ENCODE results near the gene PEX1. TPM values are rescaled to one million over a fixed set of nuclear protein-coding genes. Genes with fewer than 3 reads are reported as not detected.
A peak's percentile ranks its signal among the peaks of the same experiment; 100 is the strongest.
"Not testable (repeated sequence)": the region's sequence is repeated elsewhere in the genome, so short reads cannot be mapped to it uniquely, and the experiment has no call there.

The PEX1 gene
- total RNA-seq, 4 donors from 2014 or later: 12.9 to 19.5 (median 14.1) TPM

DNA sequence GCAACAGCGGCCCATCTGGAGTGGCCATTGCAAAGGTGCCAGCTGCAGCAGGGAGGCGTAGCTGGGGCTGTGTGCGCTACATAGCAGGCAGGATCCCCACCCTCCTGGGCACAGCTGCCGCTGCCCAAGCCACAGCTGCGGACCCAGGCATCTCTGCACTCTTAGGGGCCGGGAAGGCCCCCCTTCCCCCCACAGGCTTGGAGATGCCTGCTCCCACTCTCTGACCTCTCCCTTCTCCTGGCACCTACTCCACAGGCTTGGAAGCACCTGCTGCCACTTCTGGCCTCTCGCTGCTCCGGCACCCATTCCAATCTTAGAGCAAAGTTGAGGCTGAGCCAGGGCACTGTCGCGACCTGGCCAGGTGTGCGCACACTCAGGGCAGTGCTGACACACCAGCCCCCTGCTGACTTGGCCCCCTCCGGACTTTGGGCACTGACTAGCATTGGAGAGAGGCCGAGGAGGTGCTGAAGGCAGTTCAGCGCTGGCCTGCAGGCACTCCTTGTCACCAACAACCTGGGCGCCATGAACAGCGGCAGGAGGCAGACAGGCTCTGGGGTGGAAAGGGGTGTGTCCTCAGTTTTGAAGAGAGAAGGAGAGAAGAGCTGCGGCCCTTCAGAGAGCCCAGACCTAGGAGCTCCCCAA lies 18.7 kb upstream of the PEX1 start:
- Histone ChIP-seq H3K36me3 (no peaks in the 10 kb centered on the region), H3K9me3 (no peaks in the 10 kb centered on the region), H3K4me3 (no peak overlapping the region), H3K27me3 (peaks cover 0 to 11% (median 0%) of the 10 kb centered on the region in 4 donors), H3K27ac (replicated peaks in 1 of 4) (no peak overlapping the region), H3K4me1 (no peaks in the 10 kb centered on the region)
- no peak for DNase-seq (ENCODE audit: extremely low spot score)
- intact Hi-C loops (cut with DNase I): no loop called here
- 92% methylated on average over 15 of the region's 17 CpGs for WGBS
- TF ChIP-seq EP300 (IDR thresholded peaks at IDR 0.05): no peak
- TF ChIP-seq, protein P1, sequence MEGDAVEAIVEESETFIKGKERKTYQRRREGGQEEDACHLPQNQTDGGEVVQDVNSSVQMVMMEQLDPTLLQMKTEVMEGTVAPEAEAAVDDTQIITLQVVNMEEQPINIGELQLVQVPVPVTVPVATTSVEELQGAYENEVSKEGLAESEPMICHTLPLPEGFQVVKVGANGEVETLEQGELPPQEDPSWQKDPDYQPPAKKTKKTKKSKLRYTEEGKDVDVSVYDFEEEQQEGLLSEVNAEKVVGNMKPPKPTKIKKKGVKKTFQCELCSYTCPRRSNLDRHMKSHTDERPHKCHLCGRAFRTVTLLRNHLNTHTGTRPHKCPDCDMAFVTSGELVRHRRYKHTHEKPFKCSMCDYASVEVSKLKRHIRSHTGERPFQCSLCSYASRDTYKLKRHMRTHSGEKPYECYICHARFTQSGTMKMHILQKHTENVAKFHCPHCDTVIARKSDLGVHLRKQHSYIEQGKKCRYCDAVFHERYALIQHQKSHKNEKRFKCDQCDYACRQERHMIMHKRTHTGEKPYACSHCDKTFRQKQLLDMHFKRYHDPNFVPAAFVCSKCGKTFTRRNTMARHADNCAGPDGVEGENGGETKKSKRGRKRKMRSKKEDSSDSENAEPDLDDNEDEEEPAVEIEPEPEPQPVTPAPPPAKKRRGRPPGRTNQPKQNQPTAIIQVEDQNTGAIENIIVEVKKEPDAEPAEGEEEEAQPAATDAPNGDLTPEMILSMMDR (IDR thresholded peaks at IDR 0.05): no peak
- TF ChIP-seq POLR2A (IDR thresholded peaks at IDR 0.05; ENCODE audit: low read depth): no peak
- no peak for TF ChIP-seq POLR2AphosphoS5 (IDR thresholded peaks at IDR 0.05)

DNA sequence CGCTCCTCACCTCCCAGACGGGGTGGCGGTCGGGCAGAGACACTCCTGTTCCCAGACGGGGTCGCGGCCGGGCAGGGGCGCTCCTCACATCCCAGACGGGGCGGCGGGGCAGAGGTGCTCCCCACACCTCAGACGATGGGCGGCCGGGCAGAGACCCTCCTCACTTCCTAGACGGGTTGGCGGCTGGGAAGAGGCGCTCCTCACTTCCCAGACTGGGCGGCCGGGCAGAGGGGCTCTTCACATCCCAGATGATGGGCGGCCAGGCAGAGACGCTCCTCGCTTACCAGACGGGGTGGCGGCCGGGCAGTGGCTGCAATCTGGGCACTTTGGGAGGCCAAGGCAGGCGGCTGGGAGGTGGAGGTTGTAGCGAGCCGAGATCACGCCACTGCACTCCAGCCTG lies 16.8 kb upstream of the PEX1 start:
- H3K27ac ChIP-seq (replicated peaks in 1 of 4); H3K4me3 ChIP-seq; intact Hi-C loops (cut with DNase I); H3K9me3 ChIP-seq; H3K36me3 ChIP-seq; H3K4me1 ChIP-seq; DNase-seq (ENCODE audit: extremely low spot score): not testable (repeated sequence)
- 94% methylated on average over 19 of the region's 30 CpGs for WGBS
- peaks cover 0 to 11% (median 0%) of the 10 kb centered on the region in 4 donors for H3K27me3 ChIP-seq

DNA sequence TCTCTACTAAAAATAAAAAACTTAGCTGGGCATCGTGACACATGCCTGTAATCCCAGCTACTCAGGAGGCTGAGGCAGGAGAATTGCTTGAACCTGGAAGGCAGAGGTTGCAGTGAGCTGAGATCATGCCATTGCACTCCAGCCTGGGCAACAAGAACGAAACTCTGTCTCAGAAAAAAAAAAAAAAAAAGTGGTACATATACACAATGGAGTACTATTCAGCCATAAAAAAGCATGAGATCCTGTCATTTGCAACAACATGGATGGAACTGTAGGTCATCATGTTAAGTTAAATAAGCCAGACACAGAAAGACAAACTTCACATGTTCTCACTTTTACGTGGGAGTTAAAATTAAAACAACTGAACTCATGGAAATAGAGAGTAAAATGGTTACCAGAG lies 15.2 kb upstream of the PEX1 start:
- DNase-seq (ENCODE audit: extremely low spot score); H3K4me3 ChIP-seq; H3K9me3 ChIP-seq; intact Hi-C loops (cut with DNase I); H3K4me1 ChIP-seq; H3K27ac ChIP-seq (replicated peaks in 1 of 4): not testable (repeated sequence)
- WGBS: 96% methylated on average over 3 of the region's 3 CpGs
- peaks cover 0 to 11% (median 0%) of the 10 kb centered on the region in 4 donors for H3K27me3 ChIP-seq
- peaks cover under 1 to 13% (median 7%) of the 10 kb centered on the region in 4 donors for H3K36me3 ChIP-seq

DNA sequence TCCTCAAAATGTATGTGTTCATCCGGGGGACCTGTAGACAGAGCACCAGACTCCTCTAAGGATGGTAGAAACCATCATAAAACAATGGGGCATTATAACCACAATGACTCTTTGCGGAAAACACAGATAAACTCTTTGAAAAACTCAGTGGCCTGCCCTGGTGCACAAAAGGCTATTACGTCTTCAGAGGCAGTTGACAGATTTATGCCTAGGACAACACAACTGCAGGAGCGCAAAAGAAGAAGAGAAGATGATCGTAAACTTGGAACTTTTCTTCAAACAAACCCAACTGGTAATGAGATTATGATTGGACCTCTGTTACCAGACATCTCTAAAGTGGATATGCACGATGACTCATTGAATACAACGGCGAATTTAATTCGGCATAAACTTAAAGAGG lies 6.3 kb upstream of the PEX1 start:
- WGBS: 94% methylated on average over 9 of the region's 9 CpGs

DNA sequence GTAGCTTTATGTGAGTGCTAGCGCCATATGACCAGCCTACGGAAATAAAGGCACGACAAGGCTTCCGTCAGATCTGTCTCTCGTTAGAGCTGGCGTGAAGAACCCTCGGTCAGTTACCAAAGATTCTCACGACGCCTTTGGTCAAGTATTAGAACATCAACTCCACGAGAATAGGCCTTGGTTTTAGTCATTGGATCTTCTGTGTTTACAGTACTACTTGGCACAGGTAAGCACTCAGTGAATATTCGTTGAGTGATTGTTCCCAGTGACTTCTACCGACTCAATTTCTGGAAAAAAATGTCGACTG lies 591 bp upstream of the PEX1 start:
- Histone ChIP-seq H3K9me3 (no peaks in the 10 kb centered on the region), H3K4me3 (peak overlapping the region; percentile 87 to 98 (median 92)), H3K27me3 (no peaks in the 10 kb centered on the region), H3K36me3 (peaks cover 18 to 43% (median 28%) of the 10 kb centered on the region in 4 donors), H3K27ac (replicated peaks in 1 of 4) (peak overlapping the region; percentile 88 to 93 (median 90)), H3K4me1 (peaks cover 21 to 33% (median 32%) of the 10 kb centered on the region in 4 donors)
- DNase-seq (ENCODE audit: extremely low spot score): no peak
- TF ChIP-seq, protein P1 (IDR thresholded peaks at IDR 0.05): no peak
- TF ChIP-seq POLR2A (IDR thresholded peaks at IDR 0.05; ENCODE audit: low read depth) (no peak), EP300 (IDR thresholded peaks at IDR 0.05) (no peak), POLR2AphosphoS5 (IDR thresholded peaks at IDR 0.05) (no peak)
- intact Hi-C loops (cut with DNase I): no loop called here
- WGBS: under 1% methylated on average over 13 of the region's 13 CpGs

More for the DNA sequence above, 6.3 kb upstream of the PEX1 start:
- DNase-seq (ENCODE audit: extremely low spot score): no peak
- no peak for TF ChIP-seq EP300 (IDR thresholded peaks at IDR 0.05)
- no peak for TF ChIP-seq POLR2A (IDR thresholded peaks at IDR 0.05; ENCODE audit: low read depth)
- TF ChIP-seq, protein P1 (IDR thresholded peaks at IDR 0.05): no peak
- TF ChIP-seq POLR2AphosphoS5 (IDR thresholded peaks at IDR 0.05): no peak
- no peak overlapping the region for H3K4me3 ChIP-seq
- H3K36me3 ChIP-seq: peaks cover 51 to 99% (median 80%) of the 10 kb centered on the region in 4 donors
- intact Hi-C loops (cut with DNase I): loop anchor here (10.0 kb wide), 1 partner anchor 50 kb away; no protein-coding TSS in a partner anchor
- no peak overlapping the region for H3K27ac ChIP-seq (replicated peaks in 1 of 4)
- peaks cover 2 to 23% (median 20%) of the 10 kb centered on the region in 4 donors for H3K4me1 ChIP-seq
- no peaks in the 10 kb centered on the region for H3K27me3 ChIP-seq
- H3K9me3 ChIP-seq: no peaks in the 10 kb centered on the region
